Measurements from ENCODE around the gene RAD1. TPM values are rescaled to one million over a fixed set of nuclear protein-coding genes. Genes with fewer than 3 reads are reported as not detected.
"Not testable (repeated sequence)": the region's sequence is repeated elsewhere in the genome, so short reads cannot be mapped to it uniquely, and the experiment has no call there.

The RAD1 gene
- total RNA-seq, 1 donor from 2014 or later: 20.5 TPM

DNA sequence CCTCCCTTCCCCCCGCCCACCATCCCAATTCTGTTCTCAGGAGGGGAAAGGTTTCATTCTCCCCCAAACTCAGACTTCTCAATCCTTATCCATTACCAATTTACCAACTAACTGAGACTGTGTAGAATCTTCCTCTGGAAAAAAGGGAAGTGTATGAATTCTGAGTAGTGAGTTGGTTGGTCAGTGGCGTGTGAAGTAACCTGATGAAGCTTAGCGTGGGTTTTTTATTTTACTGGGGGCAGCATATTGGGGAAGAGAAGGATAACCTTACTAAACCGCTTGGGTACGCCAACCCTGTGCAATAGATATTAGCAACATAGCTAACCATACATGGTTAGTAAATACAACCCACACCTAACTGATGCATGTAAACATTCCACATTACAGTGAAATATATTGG, 13.0 kb upstream of the RAD1 start:
- TF ChIP-seq, protein P1, sequence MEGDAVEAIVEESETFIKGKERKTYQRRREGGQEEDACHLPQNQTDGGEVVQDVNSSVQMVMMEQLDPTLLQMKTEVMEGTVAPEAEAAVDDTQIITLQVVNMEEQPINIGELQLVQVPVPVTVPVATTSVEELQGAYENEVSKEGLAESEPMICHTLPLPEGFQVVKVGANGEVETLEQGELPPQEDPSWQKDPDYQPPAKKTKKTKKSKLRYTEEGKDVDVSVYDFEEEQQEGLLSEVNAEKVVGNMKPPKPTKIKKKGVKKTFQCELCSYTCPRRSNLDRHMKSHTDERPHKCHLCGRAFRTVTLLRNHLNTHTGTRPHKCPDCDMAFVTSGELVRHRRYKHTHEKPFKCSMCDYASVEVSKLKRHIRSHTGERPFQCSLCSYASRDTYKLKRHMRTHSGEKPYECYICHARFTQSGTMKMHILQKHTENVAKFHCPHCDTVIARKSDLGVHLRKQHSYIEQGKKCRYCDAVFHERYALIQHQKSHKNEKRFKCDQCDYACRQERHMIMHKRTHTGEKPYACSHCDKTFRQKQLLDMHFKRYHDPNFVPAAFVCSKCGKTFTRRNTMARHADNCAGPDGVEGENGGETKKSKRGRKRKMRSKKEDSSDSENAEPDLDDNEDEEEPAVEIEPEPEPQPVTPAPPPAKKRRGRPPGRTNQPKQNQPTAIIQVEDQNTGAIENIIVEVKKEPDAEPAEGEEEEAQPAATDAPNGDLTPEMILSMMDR (conservative IDR thresholded peaks at IDR 0.05; ENCODE audit: low read depth, low read length): no peak
- no peak overlapping the region for H3K4me3 ChIP-seq (ENCODE audit: low read depth, low read length)
- DNase-seq (ENCODE audit: low read depth): no peak

- H3K4me3 ChIP-seq (ENCODE audit: low read depth, low read length): no peak overlapping the region
- DNase-seq (ENCODE audit: low read depth): no peak
- TF ChIP-seq, protein P1 (conservative IDR thresholded peaks at IDR 0.05; ENCODE audit: low read depth, low read length): no peak
Measured at GRCh38 chr5:34927785-34928184, 12.5 kb upstream of the RAD1 start.

GRCh38 chr5:34926318-34926888, 11.1 kb upstream of the RAD1 start:
- H3K4me3 ChIP-seq (ENCODE audit: low read depth, low read length): no peak overlapping the region
- TF ChIP-seq, protein P1 (conservative IDR thresholded peaks at IDR 0.05; ENCODE audit: low read depth, low read length): no peak
- no peak for DNase-seq (ENCODE audit: low read depth)

- DNase-seq (ENCODE audit: low read depth): no peak
- no peak overlapping the region for H3K4me3 ChIP-seq (ENCODE audit: low read depth, low read length)
- TF ChIP-seq, protein P1 (conservative IDR thresholded peaks at IDR 0.05; ENCODE audit: low read depth, low read length): no peak
Measured at GRCh38 chr5:34924462-34924765, 9.1 kb upstream of the RAD1 start.

GRCh38 chr5:34923694-34924461, 8.6 kb upstream of the RAD1 start:
- TF ChIP-seq, protein P1 (conservative IDR thresholded peaks at IDR 0.05; ENCODE audit: low read depth, low read length): no peak
- H3K4me3 ChIP-seq (ENCODE audit: low read depth, low read length): no peak overlapping the region
- peak; percentile 56 for DNase-seq (ENCODE audit: low read depth)

GRCh38 chr5:34923256-34923655, 8.0 kb upstream of the RAD1 start:
- H3K4me3 ChIP-seq (ENCODE audit: low read depth, low read length); DNase-seq (ENCODE audit: low read depth): not testable (repeated sequence)

GRCh38 chr5:34919077-34919476, 3.8 kb upstream of the RAD1 start:
- H3K4me3 ChIP-seq (ENCODE audit: low read depth, low read length): no peak overlapping the region
- DNase-seq (ENCODE audit: low read depth): no peak
- TF ChIP-seq, protein P1 (conservative IDR thresholded peaks at IDR 0.05; ENCODE audit: low read depth, low read length): peak; percentile 20

All from epithelial cell of proximal tubule (primary cell).